ENCODE measurements around the gene TTC38. TPM values are rescaled to one million over a fixed set of nuclear protein-coding genes. Genes with fewer than 3 reads are reported as not detected.

Gene TTC38
- total RNA-seq, 2 experiments from 2014 or later: 6.6 to 7.9 TPM

- Mint-ChIP-seq H3K9me3 (no peaks in the 10 kb centered on the region), H3K27me3 (no peaks in the 10 kb centered on the region), H3K4me1 (peaks cover 26% of the 10 kb centered on the region), H3K4me3 (peak overlapping the region; percentile 95), H3K36me3 (peaks cover 39% of the 10 kb centered on the region), H3K27ac (peak overlapping the region; percentile 94)
- peak; percentile 14 for DNase-seq
Observed at GRCh38 chr22:46336119-46337078, 68.6 kb downstream of the TTC38 start.

GRCh38 chr22:46337870-46338269 lies 70.1 kb downstream of the TTC38 start:
- H3K4me1 Mint-ChIP-seq: peaks cover 26% of the 10 kb centered on the region
- H3K36me3 Mint-ChIP-seq: peaks cover 40% of the 10 kb centered on the region
- H3K4me3 Mint-ChIP-seq: peak overlapping the region; percentile 43
- no peaks in the 10 kb centered on the region for H3K27me3 Mint-ChIP-seq
- no peaks in the 10 kb centered on the region for H3K9me3 Mint-ChIP-seq
- no peak overlapping the region for H3K27ac Mint-ChIP-seq
- DNase-seq: no peak

- DNase-seq: no peak
- Mint-ChIP-seq H3K27me3 (no peaks in the 10 kb centered on the region), H3K27ac (peak overlapping the region; percentile 23), H3K4me1 (peaks cover 26% of the 10 kb centered on the region), H3K36me3 (peaks cover 37% of the 10 kb centered on the region), H3K4me3 (no peak overlapping the region), H3K9me3 (no peaks in the 10 kb centered on the region)
Observed at GRCh38 chr22:46338636-46339035, 70.8 kb downstream of the TTC38 start.

- no peak overlapping the region for H3K27ac Mint-ChIP-seq
- H3K27me3 Mint-ChIP-seq: no peaks in the 10 kb centered on the region
- DNase-seq: no peak
- no peaks in the 10 kb centered on the region for H3K9me3 Mint-ChIP-seq
- H3K36me3 Mint-ChIP-seq: peaks cover 47% of the 10 kb centered on the region
- peaks cover 22% of the 10 kb centered on the region for H3K4me1 Mint-ChIP-seq
- no peak overlapping the region for H3K4me3 Mint-ChIP-seq
Observed at GRCh38 chr22:46339956-46340355, 72.1 kb downstream of the TTC38 start.

GRCh38 chr22:46340676-46341075 lies 72.9 kb downstream of the TTC38 start:
- Mint-ChIP-seq H3K36me3 (peaks cover 47% of the 10 kb centered on the region), H3K27ac (no peak overlapping the region), H3K9me3 (no peaks in the 10 kb centered on the region), H3K27me3 (no peaks in the 10 kb centered on the region), H3K4me3 (no peak overlapping the region), H3K4me1 (peaks cover 22% of the 10 kb centered on the region)
- DNase-seq: no peak

Other genes with a start within 250 kb of the TTC38 start
- gene PPARA, start 117.5 kb upstream of the TTC38 start, total RNA-seq: 1 to 10 TPM; 6.0 to 6.4 TPM
- gene CDPF1, start 17.7 kb upstream of the TTC38 start, total RNA-seq: 10 to 100 TPM in 1 of 2 experiments, 1 to 10 TPM in 1; 8.4 to 10.7 TPM
- gene PKDREJ, start 4.7 kb upstream of the TTC38 start, total RNA-seq: not detected
- 10 to 100 TPM; 37.3 to 42.0 TPM for gene GTSE1, start 28.9 kb downstream of the TTC38 start, total RNA-seq
- 10 to 100 TPM; 60.2 to 70.0 TPM for gene TRMU, start 67.7 kb downstream of the TTC38 start, total RNA-seq

Measured in activated naive CD8-positive, alpha-beta T cell treated with anti-CD3 and anti-CD28 coated beads for 36 hours (primary cell).